Measurements from ENCODE around the gene RPL39. TPM values are rescaled to one million over a fixed set of nuclear protein-coding genes. Genes with fewer than 3 reads are reported as not detected.
"Not testable (repeated sequence)": the region's sequence is repeated elsewhere in the genome, so short reads cannot be mapped to it uniquely, and the experiment has no call there.

The RPL39 gene
- polyA plus RNA-seq, 1 donor from 2014 or later, result 3,126 TPM

GRCh38 chrX:119821703-119822102 is 30.3 kb upstream of the RPL39 start:
- not testable (repeated sequence) for H3K4me2 ChIP-seq (ENCODE audit: low read length)

GRCh38 chrX:119817130-119817690 is 25.8 kb upstream of the RPL39 start:
- no peaks in the 10 kb centered on the region for H3F3A ChIP-seq (ENCODE audit: insufficient read depth, low read length, poor library complexity, severe bottlenecking)
- no peaks in the 10 kb centered on the region for H3K9me3 ChIP-seq (ENCODE audit: low read length)
- no peaks in the 10 kb centered on the region for H3K36me3 ChIP-seq (ENCODE audit: insufficient read depth, low read length)
- no peaks in the 10 kb centered on the region for H3K79me2 ChIP-seq (replicated peaks; ENCODE audit: insufficient read depth, low read length)
- H2AFZ ChIP-seq (ENCODE audit: low read depth, low read length), result no peak overlapping the region
- H3K4me3 ChIP-seq (ENCODE audit: low read length), result no peak overlapping the region
- no peaks in the 10 kb centered on the region for H3K27me3 ChIP-seq (ENCODE audit: insufficient read depth, low read depth, low read length)
- H4K20me1 ChIP-seq (ENCODE audit: insufficient read depth), result no peaks in the 10 kb centered on the region
- H3K27ac ChIP-seq (ENCODE audit: low read length), result no peak overlapping the region
- TF ChIP-seq TAF1 (IDR thresholded peaks at IDR 0.05; ENCODE audit: low read depth) (no peak), MXI1 (conservative IDR thresholded peaks at IDR 0.05; ENCODE audit: poor library complexity, severe bottlenecking) (no peak), CTCF (IDR thresholded peaks at IDR 0.05; ENCODE audit: poor library complexity, severe bottlenecking) (no peak), SMC3 (conservative IDR thresholded peaks at IDR 0.05; ENCODE audit: poor library complexity) (no peak), REST (IDR thresholded peaks at IDR 0.05; ENCODE audit: borderline replicate concordance) (no peak), POLR2AphosphoS5 (IDR thresholded peaks at IDR 0.05) (no peak)
- H3K9ac ChIP-seq (ENCODE audit: low read length), result no peak overlapping the region
- H3K9me2 ChIP-seq (ENCODE audit: insufficient read depth, low read length), result no peaks in the 10 kb centered on the region
- H3K4me2 ChIP-seq (ENCODE audit: low read length), result no peak overlapping the region

More at GRCh38 chrX:119821703-119822102, 30.3 kb upstream of the RPL39 start:
- not testable (repeated sequence) for H4K20me1 ChIP-seq (ENCODE audit: insufficient read depth); H3K79me2 ChIP-seq (replicated peaks; ENCODE audit: insufficient read depth, low read length); H3K27me3 ChIP-seq (ENCODE audit: insufficient read depth, low read depth, low read length); H3F3A ChIP-seq (ENCODE audit: insufficient read depth, low read length, poor library complexity, severe bottlenecking); H3K27ac ChIP-seq (ENCODE audit: low read length); H2AFZ ChIP-seq (ENCODE audit: low read depth, low read length); H3K9ac ChIP-seq (ENCODE audit: low read length); H3K36me3 ChIP-seq (ENCODE audit: insufficient read depth, low read length); H3K9me2 ChIP-seq (ENCODE audit: insufficient read depth, low read length); H3K4me3 ChIP-seq (ENCODE audit: low read length); H3K9me3 ChIP-seq (ENCODE audit: low read length)

GRCh38 chrX:119816300-119816699 is 24.9 kb upstream of the RPL39 start:
- H2AFZ ChIP-seq (ENCODE audit: low read depth, low read length), result no peak overlapping the region
- no peaks in the 10 kb centered on the region for H3K27me3 ChIP-seq (ENCODE audit: insufficient read depth, low read depth, low read length)
- no peaks in the 10 kb centered on the region for H4K20me1 ChIP-seq (ENCODE audit: insufficient read depth)
- H3K4me2 ChIP-seq (ENCODE audit: low read length), result no peak overlapping the region
- no peaks in the 10 kb centered on the region for H3K9me2 ChIP-seq (ENCODE audit: insufficient read depth, low read length)
- no peaks in the 10 kb centered on the region for H3K9me3 ChIP-seq (ENCODE audit: low read length)
- no peaks in the 10 kb centered on the region for H3F3A ChIP-seq (ENCODE audit: insufficient read depth, low read length, poor library complexity, severe bottlenecking)
- no peaks in the 10 kb centered on the region for H3K36me3 ChIP-seq (ENCODE audit: insufficient read depth, low read length)
- TF ChIP-seq EZH2 (IDR thresholded peaks at IDR 0.05; ENCODE audit: borderline replicate concordance, insufficient read depth, low read length, poor library complexity, severe bottlenecking) (no peak), RAD21 (conservative IDR thresholded peaks at IDR 0.05) (no peak), SMC3 (conservative IDR thresholded peaks at IDR 0.05; ENCODE audit: poor library complexity) (no peak), MXI1 (conservative IDR thresholded peaks at IDR 0.05; ENCODE audit: poor library complexity, severe bottlenecking) (no peak), POLR2AphosphoS5 (IDR thresholded peaks at IDR 0.05) (no peak), EP300 (conservative IDR thresholded peaks at IDR 0.05; ENCODE audit: poor library complexity, severe bottlenecking) (no peak), TAF1 (IDR thresholded peaks at IDR 0.05; ENCODE audit: low read depth) (no peak), CTCF (IDR thresholded peaks at IDR 0.05; ENCODE audit: poor library complexity, severe bottlenecking) (no peak), REST (IDR thresholded peaks at IDR 0.05; ENCODE audit: borderline replicate concordance) (no peak)
- H3K9ac ChIP-seq (ENCODE audit: low read length), result no peak overlapping the region
- no peaks in the 10 kb centered on the region for H3K79me2 ChIP-seq (replicated peaks; ENCODE audit: insufficient read depth, low read length)
- no peak overlapping the region for H3K4me3 ChIP-seq (ENCODE audit: low read length)
- H3K27ac ChIP-seq (ENCODE audit: low read length), result no peak overlapping the region

Measured in neural cell (in vitro differentiated cells).